HepG2 (cell line): ENCODE measurements around the gene RBM19.

ENCODE experiments used
- ARNT ChIP-seq: fragments of 450-650 bp; IDR thresholded peaks from 2 replicates; pipeline ENCODE4 v1.6.1; 2017
- HNF4A ChIP-seq: sonication (generic); formaldehyde crosslinking; IDR thresholded peaks from 2 replicates; pipeline ENCODE4 v1.4.0; 2020; ENCODE audit warnings: missing genetic modification reagents
- IKZF4 ChIP-seq: sonication (generic); formaldehyde crosslinking; IDR thresholded peaks from 2 replicates; pipeline ENCODE4 v1.5.1; 2020; ENCODE audit warnings: borderline replicate concordance, mild to moderate bottlenecking, low read depth, missing genetic modification reagents; ENCODE audit errors: not compliant biosample characterization
- KDM4B ChIP-seq: sonication (generic); formaldehyde crosslinking; IDR thresholded peaks from 2 replicates; pipeline ENCODE4 v1.4.0; 2020; ENCODE audit warnings: missing genetic modification reagents
- KDM5A ChIP-seq: fragments of 200-600 bp; sonication (generic); IDR thresholded peaks from 2 replicates; pipeline ENCODE4 v1.7.0; 2018; ENCODE audit warnings: antibody characterized with exemption, mild to moderate bottlenecking, low read length, borderline replicate concordance
- MAFK ChIP-seq, 2 experiments: IDR thresholded peaks in 1 of 2; conservative IDR thresholded peaks in 1 of 2; 2 replicates each; pipeline ENCODE4 v1.6.1; 2011; ENCODE audit warnings: improper control_type of control experiment in 2 of 2, low read length in 2 of 2
- MAZ ChIP-seq, 2 experiments: sonication (generic) in 1 of 2; formaldehyde crosslinking in 1 of 2; IDR thresholded peaks; 2 replicates each; pipeline versions ENCODE4 v1.5.0 to v1.6.1; 2012 to 2020; ENCODE audit warnings: low read depth in 2 of 2, mild to moderate bottlenecking in 2 of 2, borderline replicate concordance in 1 of 2, improper control_type of control experiment in 1 of 2, low read length in 1 of 2, missing genetic modification reagents in 1 of 2, moderate library complexity in 1 of 2
- POLR2A ChIP-seq, 2 experiments: IDR thresholded peaks; 2 replicates each; pipeline ENCODE4 v1.6.1; 2011; ENCODE audit warnings: low read depth in 2 of 2, low read length in 2 of 2, mild to moderate bottlenecking in 1 of 2, moderate library complexity in 1 of 2; ENCODE audit not compliant: insufficient read depth in 1 of 2
- RAD21 ChIP-seq: fragments of 450-650 bp; formaldehyde crosslinking; IDR thresholded peaks from 2 replicates; pipeline ENCODE4 v1.5.0; 2020; ENCODE audit warnings: mild to moderate bottlenecking
- TAF1 ChIP-seq: sonication (generic); formaldehyde crosslinking; IDR thresholded peaks from 2 replicates; pipeline ENCODE4 v1.4.0; 2020; ENCODE audit warnings: missing genetic modification reagents
- ZNF780A ChIP-seq: sonication (generic); formaldehyde crosslinking; IDR thresholded peaks from 2 replicates; pipeline ENCODE4 v1.8.0; 2022; ENCODE audit warnings: mild to moderate bottlenecking, missing genetic modification reagents, moderate library complexity
- ZNF891 ChIP-seq: sonication (generic); formaldehyde crosslinking; IDR thresholded peaks from 2 replicates; pipeline ENCODE4 v1.5.0; 2020; ENCODE audit warnings: mild to moderate bottlenecking, missing genetic modification reagents
- TF ChIP-seq, protein P1 (sequence below): sonication (generic); formaldehyde crosslinking; IDR thresholded peaks from 2 replicates; pipeline ENCODE4 v1.5.0; 2020; ENCODE audit warnings: mild to moderate bottlenecking, missing genetic modification reagents, moderate library complexity
- TF ChIP-seq, protein P2 (sequence below): sonication (generic); formaldehyde crosslinking; IDR thresholded peaks from 2 replicates; pipeline ENCODE4 v1.4.0; 2020; ENCODE audit warnings: low read depth, missing genetic modification reagents

DNA sequence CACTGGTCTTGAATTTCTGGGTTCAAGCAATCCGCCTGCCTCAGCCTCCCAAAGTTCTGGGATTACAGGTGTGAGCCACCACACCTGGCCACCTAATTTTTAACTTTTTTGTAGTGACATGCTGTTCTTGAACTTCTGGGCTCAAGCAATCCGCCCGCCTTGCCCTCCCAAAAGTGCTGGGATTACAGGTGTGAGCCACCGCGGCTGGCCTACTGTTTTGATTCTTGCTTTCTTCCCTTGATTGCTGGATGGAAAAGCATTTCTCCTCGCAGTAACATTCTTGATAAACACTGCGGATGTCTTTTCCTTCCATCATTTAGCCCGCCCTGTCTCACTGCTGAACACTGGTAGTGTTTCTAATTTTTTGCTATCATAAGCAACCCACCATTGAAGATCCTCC is 72.9 kb downstream of the RBM19 start:
- TF ChIP-seq, protein P1, sequence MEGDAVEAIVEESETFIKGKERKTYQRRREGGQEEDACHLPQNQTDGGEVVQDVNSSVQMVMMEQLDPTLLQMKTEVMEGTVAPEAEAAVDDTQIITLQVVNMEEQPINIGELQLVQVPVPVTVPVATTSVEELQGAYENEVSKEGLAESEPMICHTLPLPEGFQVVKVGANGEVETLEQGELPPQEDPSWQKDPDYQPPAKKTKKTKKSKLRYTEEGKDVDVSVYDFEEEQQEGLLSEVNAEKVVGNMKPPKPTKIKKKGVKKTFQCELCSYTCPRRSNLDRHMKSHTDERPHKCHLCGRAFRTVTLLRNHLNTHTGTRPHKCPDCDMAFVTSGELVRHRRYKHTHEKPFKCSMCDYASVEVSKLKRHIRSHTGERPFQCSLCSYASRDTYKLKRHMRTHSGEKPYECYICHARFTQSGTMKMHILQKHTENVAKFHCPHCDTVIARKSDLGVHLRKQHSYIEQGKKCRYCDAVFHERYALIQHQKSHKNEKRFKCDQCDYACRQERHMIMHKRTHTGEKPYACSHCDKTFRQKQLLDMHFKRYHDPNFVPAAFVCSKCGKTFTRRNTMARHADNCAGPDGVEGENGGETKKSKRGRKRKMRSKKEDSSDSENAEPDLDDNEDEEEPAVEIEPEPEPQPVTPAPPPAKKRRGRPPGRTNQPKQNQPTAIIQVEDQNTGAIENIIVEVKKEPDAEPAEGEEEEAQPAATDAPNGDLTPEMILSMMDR (CRISPR knock-in tag): no peak
- TF ChIP-seq, protein P2, sequence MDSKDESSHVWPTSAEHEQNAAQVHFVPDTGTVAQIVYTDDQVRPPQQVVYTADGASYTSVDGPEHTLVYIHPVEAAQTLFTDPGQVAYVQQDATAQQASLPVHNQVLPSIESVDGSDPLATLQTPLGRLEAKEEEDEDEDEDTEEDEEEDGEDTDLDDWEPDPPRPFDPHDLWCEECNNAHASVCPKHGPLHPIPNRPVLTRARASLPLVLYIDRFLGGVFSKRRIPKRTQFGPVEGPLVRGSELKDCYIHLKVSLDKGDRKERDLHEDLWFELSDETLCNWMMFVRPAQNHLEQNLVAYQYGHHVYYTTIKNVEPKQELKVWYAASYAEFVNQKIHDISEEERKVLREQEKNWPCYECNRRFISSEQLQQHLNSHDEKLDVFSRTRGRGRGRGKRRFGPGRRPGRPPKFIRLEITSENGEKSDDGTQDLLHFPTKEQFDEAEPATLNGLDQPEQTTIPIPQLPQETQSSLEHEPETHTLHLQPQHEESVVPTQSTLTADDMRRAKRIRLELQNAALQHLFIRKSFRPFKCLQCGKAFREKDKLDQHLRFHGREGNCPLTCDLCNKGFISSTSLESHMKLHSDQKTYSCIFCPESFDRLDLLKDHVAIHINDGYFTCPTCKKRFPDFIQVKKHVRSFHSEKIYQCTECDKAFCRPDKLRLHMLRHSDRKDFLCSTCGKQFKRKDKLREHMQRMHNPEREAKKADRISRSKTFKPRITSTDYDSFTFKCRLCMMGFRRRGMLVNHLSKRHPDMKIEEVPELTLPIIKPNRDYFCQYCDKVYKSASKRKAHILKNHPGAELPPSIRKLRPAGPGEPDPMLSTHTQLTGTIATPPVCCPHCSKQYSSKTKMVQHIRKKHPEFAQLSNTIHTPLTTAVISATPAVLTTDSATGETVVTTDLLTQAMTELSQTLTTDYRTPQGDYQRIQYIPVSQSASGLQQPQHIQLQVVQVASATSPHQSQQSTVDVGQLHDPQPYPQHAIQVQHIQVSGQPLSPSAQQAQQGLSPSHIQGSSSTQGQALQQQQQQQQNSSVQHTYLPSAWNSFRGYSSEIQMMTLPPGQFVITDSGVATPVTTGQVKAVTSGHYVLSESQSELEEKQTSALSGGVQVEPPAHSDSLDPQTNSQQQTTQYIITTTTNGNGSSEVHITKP: no peak
- TF ChIP-seq MAZ (IDR thresholded peaks at IDR 0.05; ENCODE audit: borderline replicate concordance, low read depth, low read length) (no peak), MAZ (CRISPR knock-in tag; IDR thresholded peaks at IDR 0.05; ENCODE audit: low read depth) (no peak), ARNT (no peak), RAD21 (CRISPR knock-in tag) (no peak), MAFK (conservative IDR thresholded peaks at IDR 0.05 in 1 of 2, IDR thresholded peaks at IDR 0.05 in 1 of 2; ENCODE audit: low read length in 2 of 2) (no peak), KDM4B (CRISPR knock-in tag) (no peak), HNF4A (CRISPR knock-in tag) (no peak), ZNF891 (CRISPR knock-in tag) (no peak), KDM5A (no peak), TAF1 (CRISPR knock-in tag) (no peak), ZNF780A (CRISPR knock-in tag) (no peak), POLR2A (IDR thresholded peaks at IDR 0.05; ENCODE audit: insufficient read depth in 1 of 2, low read depth in 2 of 2, low read length in 2 of 2) (no peak), IKZF4 (CRISPR knock-in tag) (no peak)
